GM18873 (cell line): Measurements from ENCODE around the gene AFG3L2.

Source experiments
- ATAC-seq: cut with Tn5 transposase; IDR thresholded peaks from one replicate; pipeline ENCODE4 v1.9.1; 2021; ENCODE audit warnings: mild to moderate bottlenecking, moderate library complexity, moderate number of reproducible peaks; ENCODE audit not compliant: unreplicated experiment, low FRiP score

Gene AFG3L2

GRCh38 chr18:12327510-12328178, 49.4 kb downstream of the AFG3L2 start:
- ATAC-seq = no peak

DNA sequence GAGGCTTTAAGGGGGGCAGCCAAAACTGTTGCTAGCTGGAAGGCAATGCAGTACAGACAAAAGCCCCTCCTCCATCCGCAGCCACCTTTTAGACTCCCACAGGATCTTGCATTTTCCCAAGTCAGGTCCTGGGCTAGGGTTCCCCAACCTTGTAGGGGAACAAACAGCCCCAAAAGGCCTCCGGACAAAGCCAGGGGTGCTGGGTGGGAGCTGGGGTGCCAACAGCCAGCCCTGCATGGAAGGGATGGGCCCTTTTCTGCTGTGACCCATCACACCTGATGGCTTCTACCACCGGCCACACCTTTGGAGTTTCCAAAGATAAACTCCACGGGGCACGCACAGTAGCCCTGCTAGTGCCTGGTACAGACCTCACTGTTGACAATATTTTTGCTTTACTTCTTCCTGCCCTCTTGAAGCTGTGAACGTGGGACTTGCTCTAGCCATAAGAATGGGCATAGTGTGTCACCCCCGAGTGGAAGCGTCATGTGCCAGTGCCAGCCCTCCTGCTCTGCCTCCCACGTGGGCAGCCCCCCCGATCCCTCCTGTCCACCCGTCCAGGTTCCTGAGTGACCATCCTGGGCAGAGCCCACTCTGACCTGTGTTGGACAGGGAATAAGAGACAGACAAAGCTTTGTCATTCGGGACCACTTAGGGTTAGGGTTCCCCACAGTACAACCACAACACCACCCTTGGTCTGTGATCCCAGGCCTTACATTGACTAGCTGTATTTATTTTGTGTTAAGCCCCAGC, 50.1 kb downstream of the AFG3L2 start:
- ATAC-seq = no peak

GRCh38 chr18:12325726-12326245, 51.2 kb downstream of the AFG3L2 start:
- ATAC-seq = no peak

- ATAC-seq = no peak
Observed at GRCh38 chr18:12324991-12325725, 51.9 kb downstream of the AFG3L2 start.

DNA sequence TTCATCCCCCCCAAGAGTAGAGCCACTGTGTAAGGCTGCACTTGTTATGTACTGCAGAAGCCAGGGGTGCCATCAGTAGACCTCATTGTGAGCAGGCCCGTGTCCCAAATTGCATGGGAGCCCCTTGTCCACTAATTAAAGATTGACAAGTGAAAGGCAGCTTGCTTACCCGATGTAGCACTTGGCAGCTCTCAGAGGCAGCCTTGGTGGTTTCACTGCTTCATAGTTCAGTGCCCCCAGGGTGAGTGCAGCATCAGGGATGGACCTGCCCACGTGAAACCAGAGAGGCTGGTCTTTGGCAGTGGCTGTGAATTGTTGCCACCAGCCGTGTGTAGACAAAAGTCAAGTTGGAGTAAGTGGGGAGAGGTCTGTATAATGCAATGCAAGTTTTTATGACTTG, 55.7 kb downstream of the AFG3L2 start:
- ATAC-seq = no peak

DNA sequence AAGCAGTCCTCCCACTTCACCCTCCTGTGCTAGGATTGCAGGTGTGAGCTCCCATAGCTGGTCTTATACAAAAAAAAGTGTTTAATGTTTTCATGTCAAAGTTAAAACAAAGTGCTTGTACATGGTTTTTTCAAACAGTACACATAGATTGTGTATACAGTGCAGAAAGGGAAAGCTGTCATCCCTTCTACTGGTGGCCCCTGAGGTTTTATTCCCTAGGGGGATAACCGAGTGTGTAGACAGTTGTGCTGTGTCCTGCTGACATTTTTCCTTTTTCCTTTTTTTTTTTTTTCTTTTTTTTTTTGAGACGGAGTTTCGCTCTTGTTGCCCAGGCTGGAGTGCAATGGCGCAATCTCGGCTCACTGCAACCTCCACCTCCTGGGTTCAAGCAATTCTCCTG, 58.2 kb downstream of the AFG3L2 start:
- no peak for ATAC-seq

DNA sequence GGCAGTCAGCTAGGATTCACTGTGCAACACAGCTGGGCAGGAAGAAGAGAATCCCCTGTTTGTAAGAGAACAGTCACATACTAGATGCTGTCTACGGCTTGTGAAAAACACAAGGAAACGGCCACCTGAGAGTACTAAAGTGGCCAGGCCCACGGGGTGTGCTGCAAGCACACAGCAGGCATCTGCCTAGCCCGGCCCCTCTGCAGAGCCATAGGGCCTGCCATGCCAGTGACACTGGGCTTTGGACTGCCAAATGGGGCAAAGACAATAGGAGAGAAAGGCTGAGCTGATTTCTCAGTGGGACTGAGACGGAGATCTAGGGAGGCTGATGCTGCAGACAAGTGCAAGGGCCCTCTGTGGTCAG, 58.7 kb downstream of the AFG3L2 start:
- no peak for ATAC-seq

DNA sequence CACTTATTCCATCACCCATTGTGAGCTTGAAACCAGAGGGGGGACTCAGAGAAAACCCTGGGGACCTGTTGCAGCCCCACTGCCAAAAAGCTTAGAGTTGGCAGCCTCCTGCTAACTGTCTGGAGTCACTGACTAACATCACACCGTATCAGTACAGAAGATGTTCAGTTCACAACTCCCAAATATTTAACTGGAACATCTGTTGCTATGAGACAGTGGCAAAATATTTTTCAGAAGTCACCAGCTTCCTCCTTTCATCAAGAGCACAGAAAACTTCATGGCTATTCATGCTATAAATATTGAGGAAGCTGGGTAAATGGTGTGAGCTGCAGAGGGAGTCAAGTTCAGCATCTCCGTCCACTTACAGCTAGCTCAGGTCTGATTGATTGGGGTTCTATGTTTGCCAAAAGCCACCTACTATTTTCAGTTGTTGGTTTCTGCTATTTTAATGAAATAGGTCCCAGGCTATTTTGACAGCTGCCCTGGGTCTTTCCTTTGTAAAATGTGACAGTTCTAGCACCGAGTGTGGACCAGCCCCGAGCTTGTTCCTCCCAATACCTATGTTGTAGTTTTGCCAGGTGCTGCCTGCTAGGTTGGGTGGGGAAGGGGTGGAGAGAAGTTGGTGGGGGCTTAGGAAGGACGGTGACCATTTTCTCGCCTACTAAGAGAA, 59.2 kb downstream of the AFG3L2 start:
- no peak for ATAC-seq

GRCh38 chr18:12315911-12316310, 61.1 kb downstream of the AFG3L2 start:
- no peak for ATAC-seq

DNA sequence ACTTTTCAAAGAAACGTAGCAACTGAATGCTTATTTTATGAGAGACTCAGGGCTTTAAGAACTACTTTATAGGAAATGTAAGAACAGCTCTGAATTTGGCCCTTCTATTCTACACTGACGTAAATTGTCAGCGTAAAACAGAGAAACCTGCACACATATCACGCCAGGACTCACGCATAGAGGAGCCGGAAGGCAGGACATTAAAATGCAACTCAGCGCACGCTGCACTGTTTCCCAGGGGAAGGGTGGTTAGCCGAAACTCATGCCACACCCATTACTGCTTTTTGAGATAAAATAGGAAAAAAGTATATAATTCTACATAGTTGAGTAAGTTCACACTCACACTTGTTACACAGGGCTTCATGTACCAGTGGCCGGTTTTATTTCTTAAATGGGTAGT, 61.5 kb downstream of the AFG3L2 start:
- ATAC-seq = no peak

DNA sequence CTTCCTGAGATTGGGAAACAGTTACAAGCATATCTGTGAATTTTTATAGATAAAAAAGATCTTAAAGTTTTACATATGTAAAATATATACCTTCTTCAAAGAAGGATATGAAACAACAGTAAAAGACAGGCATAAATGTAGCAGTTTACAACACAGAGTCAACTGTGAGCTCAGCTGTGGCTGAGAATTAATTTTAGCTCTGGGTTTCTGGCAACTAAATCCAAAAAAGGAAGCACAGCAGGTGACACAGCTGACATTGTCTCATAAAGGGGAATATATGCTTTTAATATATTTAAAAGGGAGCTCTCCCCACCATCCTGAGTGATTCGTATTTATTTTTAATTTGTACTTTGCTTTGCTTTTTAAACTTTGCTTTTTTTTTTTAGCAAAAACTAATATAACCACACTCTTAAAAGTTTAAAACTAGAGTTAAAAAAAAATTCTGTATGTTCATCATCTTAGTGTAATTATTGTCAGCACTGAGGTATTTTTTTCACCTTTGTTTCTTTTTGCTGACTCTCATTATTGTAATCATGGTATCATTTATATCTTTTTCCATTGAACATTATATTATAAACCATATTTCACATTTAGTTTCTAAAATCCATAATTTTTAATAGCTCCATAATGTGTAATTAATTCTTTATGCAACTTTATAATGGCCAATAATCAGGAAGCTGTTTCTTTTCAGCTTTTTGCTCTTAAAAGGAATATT, 62.3 kb downstream of the AFG3L2 start:
- no peak for ATAC-seq

- no peak for ATAC-seq
Observed at GRCh38 chr18:12313530-12314245, 63.3 kb downstream of the AFG3L2 start.

DNA sequence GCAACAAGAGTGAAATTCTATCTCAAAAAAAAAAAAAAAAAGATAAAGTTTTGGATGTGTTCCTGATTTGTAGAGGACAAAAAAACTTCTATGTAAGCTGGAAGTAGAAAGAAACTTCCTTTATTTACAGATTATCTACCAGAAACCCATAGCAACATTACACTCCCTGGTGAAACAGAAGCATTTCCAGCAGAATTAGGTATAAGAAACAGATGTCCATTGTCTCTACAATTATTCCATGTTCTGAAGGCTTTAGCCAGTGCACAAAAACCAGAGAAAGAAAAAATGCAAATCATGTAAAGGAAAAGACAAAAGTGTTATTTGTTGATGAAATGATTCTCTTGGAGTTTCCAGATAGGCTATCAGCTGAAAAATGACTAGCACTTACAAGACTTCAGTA, 64.1 kb downstream of the AFG3L2 start:
- no peak for ATAC-seq

DNA sequence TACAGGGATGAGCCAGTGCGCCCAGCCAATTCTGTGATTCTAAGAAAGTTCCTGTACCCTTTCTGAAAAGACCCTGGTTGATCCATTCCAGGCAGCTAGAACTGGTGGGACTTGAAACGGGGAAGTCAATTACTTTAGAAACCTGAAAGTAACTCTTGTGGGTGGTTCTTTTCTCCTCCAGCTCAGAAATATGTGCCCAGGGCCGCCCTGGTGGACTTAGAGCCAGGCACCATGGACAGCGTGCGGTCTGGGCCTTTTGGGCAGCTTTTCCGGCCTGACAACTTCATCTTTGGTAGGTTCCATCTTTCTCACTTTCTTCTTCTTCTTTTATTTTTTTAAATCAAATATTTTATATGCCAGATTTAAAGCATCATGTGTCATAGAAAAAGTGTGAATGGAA, 66.3 kb downstream of the AFG3L2 start:
- no peak for ATAC-seq

GRCh38 chr18:12309683-12310198, 67.3 kb downstream of the AFG3L2 start:
- ATAC-seq = no peak

DNA sequence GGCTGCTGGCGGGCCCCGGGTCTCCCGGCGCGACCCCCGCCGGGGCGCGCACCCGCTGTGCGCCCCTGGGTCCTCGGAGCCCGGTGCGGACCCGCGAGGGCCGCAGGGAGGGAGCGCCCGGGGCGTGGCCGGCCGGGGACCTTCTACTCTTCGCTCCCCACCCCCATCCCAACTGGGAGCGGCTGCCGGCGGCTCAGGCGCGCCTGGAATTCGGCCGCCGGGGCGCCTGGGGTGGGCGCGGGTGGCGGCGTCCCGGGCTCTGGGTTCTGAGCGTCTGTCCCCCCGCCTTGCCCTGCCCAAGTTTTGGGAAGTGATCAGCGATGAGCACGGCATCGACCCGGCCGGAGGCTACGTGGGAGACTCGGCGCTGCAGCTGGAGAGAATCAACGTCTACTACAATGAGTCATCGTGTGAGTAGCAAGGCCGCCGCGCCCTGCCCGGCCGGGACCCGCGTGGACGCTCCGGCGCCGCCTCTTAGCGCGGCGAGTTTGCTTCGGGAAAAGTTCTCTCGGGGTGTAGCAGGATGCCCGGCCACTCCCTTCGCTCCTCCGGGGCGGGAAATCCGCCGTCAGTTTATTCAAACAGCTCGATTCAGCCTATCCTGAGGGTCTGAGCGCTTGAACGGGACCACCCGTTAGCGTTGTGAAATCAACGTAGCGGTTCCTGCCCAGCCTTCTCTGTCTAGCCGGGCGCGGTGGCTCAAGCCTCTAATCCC, 68.5 kb downstream of the AFG3L2 start:
- ATAC-seq = no peak

DNA sequence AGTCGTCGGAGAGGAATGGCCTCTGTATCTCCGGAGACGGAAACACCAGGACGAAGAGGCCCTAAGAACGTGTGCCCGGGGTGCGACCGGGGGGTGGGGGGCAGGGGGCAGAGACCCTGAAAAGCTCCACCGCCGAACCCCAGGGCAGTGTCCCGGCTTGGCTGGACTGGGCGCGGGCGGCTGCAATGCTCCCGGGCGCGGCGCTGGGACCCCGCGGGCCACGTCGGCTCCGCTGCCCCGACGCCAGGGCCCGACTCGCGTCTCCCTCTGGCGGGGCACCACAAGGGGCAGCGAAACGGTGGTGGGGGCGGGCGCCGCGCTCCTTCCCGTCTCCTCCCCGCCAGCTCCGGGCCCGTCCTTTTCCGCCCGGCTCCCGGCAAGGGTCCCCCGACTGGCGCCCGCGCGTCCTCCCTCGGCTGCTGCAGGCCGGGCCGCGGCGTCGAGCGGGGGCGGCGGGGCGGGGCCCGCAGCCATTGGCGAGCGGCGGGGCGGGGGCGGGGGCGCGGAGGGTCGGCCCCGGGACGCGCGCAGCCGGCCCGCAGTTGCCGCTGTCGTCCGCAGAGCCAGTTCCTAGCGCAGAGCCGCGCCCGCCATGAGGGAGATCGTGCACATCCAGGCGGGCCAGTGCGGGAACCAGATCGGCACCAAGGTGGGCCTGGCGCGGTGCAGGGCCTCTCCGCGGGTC, 69.2 kb downstream of the AFG3L2 start, which contains the start of gene TUBB6:
TUBB6 (plus strand) TSS at position 541 of the 685 bp plus-strand sequence; CDS start at position 593, 52 bp downstream.
- no peak for ATAC-seq
